8988T (cell line): ENCODE data around the gene RIC8B.

Source experiments
- DNase-seq: peaks from one replicate; pipeline ENCODE4 v3.0.0; 2011

RIC8B gene

GRCh38 chr12:106759526-106760183, 14.8 kb upstream of the RIC8B start:
- DNase-seq, result no peak

DNA sequence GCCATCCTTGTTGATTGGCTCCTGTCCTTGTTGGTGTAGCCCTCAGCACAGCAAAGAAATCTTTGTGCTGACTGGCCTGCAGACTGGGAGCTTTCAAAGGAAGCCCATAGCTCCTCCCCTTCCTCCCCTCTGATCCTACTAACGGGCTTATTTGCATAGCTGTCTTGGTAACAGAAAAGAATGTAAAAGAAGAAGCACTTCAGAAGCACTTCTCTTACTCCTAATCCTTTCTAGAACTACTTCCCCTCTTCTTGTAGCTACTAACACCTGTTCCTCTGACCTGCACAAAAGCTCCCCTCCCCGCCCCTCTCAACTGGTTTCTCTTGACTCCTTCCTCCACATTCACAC, 14.3 kb upstream of the RIC8B start:
- DNase-seq, result no peak

GRCh38 chr12:106764220-106764619, 10.3 kb upstream of the RIC8B start:
- no peak for DNase-seq

DNA sequence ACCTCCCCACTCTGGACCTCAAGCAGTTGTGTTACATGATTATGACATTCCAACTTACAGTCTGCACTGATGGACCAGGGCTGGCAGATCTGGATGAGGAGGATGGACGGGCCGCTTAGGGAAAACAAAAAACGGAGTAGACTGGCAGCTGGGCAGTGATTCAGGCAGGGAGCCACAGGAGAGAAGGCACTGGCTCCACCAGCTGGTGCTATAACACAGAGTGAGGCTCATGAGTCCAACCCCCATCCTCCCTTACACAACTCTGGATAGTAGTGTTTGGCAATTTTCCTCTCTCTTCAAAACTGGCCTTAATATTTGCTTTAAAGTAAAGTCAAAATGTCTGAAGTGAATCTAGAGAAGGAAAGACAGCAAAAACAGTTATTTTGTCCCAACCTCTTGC, 9.7 kb upstream of the RIC8B start:
- no peak for DNase-seq

- DNase-seq, result no peak
These were observed 8.1 kb upstream of the RIC8B start for GRCh38 chr12:106766393-106766826.

DNA sequence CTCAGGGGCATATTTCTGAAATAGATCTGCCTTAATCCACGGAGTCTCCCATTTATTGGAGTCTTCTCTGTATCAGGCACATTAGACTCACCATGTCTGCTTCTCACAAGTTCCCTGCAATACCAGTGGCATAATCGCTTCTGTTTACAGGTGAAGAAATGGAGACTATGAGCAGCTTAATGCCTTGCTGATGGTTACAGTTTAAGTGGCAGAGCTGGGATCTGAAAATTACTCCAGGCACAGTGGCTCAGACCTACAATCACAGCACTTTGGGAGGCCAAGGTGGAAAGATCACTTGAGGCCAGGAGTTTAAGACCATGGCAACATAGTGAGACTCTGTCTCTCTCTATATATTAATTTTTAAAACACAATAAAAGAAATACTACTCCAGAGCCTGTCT, 7.3 kb upstream of the RIC8B start:
- DNase-seq, result no peak

DNA sequence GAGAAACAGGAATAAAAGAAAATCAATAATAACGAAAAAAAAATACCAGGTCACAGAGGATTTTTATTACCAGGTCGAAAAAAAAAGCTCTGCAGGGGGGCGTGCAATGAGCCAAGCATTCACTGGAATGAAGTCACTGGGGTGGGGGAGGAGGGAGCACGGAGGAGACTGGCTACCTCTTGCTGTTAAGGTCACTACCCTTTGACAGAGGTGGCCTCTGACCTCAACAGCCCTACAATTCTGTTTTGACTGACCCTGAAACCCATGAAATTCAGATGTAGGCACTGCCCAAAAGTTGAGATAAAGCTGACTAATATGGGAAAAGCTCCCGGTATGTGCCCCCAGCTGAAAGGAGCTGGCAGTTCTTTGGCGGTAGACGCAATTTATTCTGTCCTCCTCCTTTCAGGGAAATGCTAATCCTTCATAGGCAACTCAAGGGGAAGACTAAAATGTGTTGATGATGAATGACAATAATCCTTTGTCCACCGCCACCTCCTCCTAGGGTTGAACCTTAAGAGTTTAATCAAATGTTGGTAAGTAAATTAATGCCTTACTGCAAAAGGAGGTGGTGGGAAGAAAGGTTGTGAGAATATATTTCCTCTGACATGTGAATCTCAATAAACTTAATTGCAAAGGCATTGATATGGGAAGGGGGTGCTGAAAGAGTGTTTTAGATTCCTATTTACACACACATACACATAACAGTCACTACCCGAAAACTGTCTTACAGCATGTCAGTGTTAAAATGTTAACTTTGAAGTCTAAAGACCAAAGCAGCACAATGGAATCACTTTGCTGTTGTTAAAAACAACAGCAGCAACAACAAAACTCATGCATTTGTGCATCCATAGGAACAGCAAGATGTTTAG, 6.3 kb upstream of the RIC8B start:
- DNase-seq, result no peak

GRCh38 chr12:106769078-106769477, 5.4 kb upstream of the RIC8B start:
- DNase-seq, result no peak

- no peak for DNase-seq
These were observed 4.9 kb upstream of the RIC8B start for GRCh38 chr12:106769546-106769945.

- DNase-seq, result no peak
These were observed 3.1 kb upstream of the RIC8B start for GRCh38 chr12:106771425-106771824.

DNA sequence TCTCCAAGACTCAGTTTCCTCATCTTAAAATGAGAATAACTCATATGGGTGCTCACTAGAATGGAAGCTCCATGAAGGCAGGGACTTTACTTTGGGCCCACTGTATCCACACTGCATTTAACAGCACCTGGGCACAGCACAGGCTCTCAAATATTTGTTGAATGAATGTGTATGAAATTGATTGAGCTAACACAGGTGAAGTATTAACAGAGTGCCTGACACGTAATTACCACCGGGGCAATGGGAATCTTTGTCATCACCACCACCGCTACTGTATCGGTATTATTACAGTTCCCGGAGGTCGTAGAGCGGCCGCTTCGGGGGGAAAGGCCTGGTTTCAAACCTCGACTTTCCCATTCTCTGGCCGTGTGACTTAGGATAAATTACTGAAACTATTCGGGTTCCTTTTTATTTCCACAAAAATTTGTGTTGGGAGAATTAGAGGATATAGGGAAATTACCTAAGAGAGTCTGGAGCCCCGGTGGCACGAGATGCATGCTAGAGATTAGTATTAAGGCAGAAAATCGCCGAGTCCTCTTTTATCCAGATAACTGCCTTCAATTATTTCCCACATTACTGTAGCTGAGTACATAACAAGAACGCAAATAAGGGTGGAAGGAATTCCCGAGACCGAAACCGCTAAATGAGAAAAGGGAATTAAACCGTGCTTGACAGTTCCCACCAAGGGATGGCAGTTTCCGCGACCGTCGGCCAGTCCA, 1.0 kb upstream of the RIC8B start:
- no peak for DNase-seq

DNA sequence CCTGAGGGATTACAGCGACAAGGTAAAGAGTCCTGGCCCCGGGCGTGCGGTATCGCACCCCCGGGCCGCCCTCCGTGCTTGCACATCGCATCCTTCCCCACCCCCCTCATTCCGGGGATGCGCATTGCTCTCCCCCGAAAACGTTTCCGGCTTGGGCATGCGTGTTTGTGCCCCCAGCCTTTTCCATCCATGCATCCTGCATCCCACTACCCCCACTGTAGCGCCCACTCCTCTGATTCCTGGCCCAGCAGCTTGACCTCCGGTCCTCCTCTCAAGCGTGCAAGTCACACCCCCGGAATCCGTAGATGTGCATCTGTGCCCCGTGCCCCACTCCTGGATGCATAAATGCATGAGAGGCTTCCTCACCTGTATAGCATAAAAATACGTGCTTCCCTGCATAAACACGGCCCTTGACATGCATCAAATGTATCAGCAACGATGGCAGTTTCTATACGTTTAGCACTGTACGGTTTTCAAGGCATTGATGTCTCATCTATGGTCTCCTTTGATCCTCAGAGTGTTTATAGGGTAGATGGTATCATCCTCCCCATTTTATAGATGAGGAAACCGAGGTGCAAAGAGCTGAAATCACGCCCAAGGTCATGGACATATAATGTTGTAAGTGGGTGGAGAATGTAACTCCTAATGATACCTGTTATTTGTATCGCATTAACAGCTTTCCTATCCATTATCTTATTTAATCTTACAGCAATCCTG, 484 bp downstream of the RIC8B start:
- no peak for DNase-seq

DNA sequence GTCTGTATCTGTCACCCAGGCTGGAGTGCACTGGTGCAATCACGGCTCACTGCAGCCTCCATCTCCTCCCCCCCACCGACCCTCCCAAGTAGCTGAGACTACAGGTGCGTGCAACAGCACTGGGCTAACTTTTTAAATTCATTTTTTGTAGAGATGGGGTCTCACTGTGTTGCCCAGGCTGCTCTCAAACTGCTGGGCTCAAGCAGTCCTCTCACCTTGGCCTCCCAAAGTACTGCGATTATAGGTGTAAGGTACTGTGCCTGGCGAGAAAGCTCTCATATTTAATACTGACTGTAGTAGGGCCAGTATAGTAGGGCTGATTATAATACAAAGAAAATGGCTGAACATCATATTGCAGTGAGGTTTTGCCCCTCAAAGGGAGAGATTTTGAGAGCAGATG, 2.4 kb downstream of the RIC8B start:
- DNase-seq, result no peak

- no peak for DNase-seq
These were observed 5.6 kb downstream of the RIC8B start for GRCh38 chr12:106780010-106780631.

GRCh38 chr12:106782619-106783018, 8.1 kb downstream of the RIC8B start:
- DNase-seq, result no peak

DNA sequence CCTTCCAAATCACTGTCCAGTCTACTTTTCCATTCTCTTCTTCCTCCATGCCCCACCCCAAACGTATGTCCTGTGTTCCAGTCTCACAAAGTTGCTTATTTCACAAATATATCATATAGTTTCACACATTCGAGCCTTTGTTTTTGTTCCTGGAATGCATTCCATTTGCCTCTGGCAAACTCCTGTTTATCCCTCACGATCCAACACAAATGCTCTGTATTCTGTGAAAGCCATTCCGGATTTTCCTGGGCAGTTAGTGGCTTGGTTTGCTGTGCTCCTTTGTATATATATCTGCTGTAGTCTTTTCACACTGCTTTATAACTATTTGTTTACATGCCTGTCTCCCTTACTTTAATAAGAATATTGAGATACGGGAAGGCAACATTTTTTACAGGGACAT, 9.0 kb downstream of the RIC8B start:
- DNase-seq, result no peak

DNA sequence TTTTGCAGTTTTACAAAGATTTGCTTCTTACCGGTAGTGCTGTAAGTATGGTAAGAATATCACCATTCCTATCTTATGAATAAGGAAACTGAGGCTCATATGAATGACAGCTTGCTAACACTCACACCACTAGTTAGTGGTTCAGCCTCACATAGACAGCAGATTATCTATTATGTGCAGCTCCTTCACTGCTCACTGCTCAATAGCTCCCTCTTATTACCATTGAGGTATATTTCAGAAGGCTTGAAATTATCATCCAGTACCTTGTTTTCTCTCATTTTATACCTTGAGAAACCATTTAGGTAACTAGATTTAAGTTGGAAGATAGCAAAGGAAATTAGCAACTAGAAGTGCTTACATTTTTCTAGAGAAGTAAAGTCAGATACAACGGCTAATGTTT, 15.5 kb downstream of the RIC8B start:
- DNase-seq, result no peak

DNA sequence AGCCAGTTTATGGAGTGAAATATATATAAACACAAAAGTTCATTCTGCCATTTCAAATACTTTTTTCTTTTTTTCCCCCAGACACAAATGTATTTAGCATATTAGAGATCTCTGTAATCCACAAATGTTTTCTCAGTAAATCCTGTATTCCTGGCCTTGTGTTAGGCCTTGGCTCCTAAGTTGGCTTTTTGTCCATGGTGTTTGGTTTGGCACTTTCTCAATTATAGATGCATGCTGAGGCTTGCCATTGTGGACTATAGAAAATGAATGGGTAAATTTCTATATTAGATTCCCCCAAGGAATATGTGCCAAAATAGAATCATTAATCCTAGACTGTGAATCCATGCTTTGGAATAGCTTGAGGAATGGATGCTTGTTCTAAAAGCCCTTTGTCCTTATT, 17.0 kb downstream of the RIC8B start:
- no peak for DNase-seq

- DNase-seq, result no peak
These were observed 19.9 kb downstream of the RIC8B start for GRCh38 chr12:106794369-106794768.

- DNase-seq, result no peak
These were observed 26.8 kb downstream of the RIC8B start for GRCh38 chr12:106801167-106801708.

DNA sequence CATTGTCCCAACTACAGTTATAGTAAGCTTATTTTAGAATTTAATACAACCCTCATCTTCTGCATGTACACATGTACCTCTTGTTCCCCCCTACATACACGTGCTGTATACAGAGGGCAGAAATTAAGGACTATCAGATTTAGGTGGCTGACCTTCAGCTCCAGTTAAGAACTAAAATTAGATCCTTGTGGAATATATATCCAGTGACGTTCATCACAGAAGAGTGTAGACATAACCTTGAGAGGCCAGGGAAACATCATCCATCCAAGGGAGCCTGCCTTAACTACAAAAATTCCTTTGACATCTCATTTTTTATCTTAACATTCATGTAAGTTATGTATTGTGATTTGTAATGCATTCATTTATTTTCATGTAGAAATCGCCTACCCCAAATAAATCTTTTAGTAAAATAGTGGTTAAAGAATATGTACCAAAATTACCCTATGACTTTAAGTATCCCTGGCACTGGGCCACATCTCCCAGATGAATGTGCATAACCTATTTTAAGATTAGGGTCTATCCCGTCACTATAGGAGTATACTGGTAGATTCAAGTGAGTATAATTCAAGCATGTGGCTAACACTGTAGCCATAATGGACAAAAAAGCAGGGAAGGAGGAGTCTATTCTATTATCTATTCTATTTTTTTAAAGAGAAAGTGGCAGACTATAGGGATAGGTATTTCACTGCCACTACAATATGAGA, 27.5 kb downstream of the RIC8B start:
- DNase-seq, result no peak

DNA sequence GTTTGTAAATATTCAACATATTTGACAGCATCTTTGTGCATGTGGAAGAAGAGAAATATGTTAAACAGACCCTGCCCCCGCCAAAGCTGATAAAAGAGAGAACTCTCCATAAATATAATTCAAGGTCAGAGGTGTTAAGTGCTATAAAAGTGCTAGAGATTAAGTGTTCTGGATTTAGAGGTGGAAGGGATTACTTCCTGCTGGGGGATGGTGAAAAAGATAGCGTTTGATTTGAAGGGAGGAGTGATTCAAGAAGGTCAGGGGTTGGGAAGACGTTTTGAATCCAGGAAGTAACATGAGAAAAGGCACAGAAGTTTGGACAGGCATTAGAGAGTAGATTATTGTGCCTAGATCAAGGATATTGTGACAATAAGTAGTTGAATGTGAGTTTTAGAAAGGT, 30.2 kb downstream of the RIC8B start:
- no peak for DNase-seq
